HG03571 (cell line): ENCODE data around the gene CTSW.
A peak's percentile ranks its signal among the peaks of the same experiment; 100 is the strongest.
"Not testable (repeated sequence)": the region's sequence is repeated elsewhere in the genome, so short reads cannot be mapped to it uniquely, and the experiment has no call there.

Experiments used
- ATAC-seq: cut with Tn5 transposase; IDR thresholded peaks from one replicate; pipeline ENCODE4 v1.9.1; 2021; ENCODE audit not compliant: unreplicated experiment

The CTSW gene

DNA sequence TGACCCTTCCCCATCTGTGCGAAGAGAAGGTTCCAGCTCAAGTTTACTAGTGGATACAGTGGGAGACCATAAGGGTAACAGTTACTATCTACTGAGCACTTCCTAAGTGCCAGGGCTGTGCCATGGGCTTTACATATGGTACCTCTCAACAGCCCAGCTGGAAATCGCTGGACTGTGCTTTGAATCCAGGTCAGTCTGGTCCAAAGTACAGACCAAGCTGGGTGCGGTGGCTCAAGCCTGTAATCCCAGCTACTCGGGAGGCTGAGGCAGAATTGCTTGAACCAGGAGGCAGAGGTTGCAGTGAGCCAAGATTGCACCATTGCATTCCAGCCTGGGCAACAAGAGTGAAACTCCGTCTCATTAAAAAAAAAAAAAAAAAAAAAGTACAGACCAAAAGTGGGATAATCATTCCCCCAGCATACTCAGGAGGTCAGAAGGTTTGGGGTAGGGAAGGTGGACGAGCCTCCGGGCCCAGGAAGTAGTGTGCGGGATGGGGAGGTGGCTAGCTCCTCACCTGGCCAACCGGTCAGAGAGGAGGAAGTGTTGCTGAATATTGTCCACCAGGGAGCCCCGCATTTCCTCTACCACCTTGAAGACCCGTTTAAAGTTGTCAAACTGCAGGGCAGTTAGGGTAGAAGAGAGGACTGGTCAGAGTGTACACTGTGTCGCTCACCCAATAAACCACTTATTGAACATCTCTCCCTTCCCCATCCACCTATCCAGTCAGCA is 6.3 kb downstream of the CTSW start:
- ATAC-seq: no peak

DNA sequence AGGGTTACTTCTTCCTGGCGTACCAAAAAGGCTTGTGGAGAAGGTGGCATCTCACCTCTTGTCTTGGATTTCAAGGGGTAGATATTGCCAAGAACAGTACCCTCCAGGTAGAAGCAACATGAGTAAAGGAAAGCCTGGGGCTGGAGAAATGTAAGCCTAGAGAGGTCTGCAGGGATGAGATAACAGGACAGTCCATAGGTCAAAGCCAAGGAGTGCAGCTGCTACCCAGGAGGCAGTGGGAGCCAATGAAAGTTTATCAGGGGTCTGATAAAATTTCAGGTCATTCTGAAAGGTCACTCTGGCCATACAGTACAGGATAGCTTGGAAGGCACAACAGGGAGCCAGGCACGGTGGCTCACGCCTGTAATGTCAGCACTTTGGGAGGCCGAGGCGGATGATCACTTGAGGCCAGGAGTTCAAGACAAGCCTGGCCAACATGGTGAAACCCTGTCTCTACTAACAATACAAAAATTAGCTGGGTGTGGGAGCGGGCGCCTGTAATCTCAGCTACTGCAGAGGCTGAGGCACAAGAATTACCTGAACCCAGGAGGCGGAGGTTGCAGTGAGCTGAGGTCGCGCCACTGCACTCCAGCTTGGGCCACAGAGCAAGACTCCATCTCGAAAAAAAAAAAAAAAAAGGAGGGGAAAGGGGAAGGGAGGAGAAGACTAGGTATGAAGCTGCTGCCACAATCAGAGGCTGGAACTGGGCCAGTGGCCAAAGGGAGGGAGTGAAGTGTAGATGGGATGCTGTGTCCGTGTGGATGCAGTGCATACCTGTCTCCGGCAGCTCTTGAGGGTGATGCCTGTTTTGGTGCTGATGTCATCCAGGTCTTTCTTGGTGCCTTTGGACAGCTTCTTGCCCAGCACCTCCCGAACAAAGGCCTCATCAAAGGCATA is 7.4 kb downstream of the CTSW start:
- no peak for ATAC-seq

DNA sequence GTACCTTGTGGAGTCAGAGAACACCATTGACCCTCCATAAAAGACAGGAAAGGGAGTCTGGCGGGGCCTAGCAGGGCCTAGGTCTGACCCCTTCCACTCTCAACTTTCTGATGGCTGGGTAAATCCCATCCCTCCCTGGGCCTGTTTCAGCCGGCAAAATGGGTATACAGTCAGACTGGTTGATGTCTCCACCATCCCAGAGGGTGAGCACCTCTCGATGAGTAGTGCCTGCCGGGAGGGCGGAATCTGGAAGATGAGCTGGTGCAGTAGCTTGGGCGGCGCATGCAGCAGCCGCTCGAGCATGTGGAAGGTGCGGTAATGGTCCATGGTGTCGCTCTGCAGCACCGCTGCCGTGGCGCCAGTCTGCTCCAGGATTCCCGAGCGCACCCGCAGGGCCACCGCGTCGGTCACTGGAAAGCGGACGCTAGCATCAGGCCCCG is 8.1 kb downstream of the CTSW start:
- ATAC-seq: no peak

DNA sequence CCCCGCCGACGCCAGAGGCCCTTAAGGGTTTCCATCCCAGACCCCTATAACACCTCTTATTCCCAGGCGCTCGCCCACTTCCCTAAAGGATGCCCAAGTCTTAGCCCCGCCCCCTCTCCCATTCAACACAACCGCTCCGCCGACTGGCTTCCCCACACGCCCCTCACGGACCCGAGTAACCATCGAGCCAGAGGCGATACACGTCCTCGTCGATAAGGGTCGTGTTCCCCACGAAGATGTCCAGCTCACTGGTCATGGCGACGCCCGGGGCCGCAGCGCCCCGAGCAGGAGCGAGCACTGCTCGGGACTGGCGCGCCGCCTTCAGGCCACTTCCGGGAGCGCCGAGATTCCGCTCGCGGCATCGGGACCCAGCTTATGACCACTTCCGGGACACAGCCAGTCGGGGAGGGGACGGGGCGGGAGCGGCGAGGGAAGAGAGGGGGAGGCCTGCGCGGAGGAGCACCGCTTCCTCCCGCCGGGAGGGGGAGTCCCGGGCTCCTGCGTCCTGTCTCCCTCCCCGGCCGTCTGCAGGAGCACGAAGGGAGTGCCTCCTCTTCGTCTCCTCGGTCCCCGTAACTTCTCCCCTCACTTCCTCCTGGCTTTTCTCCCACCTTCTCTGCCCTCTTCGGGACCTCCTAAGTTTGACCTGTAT is 8.7 kb downstream of the CTSW start, which contains the start of gene FIBP:
TSS of gene FIBP (minus strand) at position 309 of the 652 bp plus-strand sequence. CDS start at position 256, 53 bp downstream.
- peak; percentile 39 for ATAC-seq

DNA sequence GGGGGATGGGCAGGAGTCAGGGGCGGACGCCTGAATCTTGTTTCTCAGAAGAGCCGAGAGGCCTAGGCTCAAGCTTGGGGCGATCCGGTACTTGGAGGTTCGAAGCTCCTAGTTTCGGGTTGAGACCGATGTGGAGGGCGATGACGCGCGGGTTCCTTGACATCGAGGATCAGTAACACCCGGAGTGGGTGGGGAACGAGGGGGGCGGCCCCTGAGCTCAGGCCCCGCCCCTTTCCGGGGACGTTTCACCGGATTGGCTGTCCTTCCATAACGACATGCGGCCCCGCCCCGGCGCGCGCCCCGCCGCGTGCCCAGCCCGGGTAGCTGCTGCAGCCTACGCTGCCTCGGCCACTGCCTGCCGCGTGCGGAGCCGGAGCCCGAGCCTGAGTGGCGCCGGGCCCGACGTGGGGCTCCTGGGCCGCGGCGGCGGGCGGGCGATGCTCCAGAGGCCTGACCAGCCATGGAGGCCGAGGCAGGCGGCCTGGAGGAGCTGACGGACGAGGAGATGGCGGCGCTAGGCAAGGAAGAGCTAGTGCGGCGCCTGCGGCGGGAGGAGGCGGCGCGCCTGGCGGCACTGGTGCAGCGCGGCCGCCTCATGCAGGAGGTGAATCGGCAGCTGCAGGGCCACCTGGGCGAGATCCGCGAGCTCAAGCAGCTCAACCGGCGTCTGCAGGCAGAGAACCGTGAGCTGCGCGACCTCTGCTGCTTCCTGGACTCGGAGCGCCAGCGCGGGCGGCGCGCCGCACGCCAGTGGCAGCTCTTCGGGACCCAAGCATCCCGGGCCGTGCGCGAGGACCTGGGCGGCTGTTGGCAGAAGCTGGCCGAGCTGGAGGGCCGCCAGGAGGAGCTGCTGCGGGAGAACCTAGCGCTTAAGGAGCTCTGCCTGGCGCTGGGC is 10.9 kb downstream of the CTSW start, which contains the start of gene CCDC85B:
TSS of gene CCDC85B (plus strand) at position 350 of the 895 bp plus-strand sequence. CDS start at position 461, 111 bp downstream.
- peak; percentile 41 for ATAC-seq

DNA sequence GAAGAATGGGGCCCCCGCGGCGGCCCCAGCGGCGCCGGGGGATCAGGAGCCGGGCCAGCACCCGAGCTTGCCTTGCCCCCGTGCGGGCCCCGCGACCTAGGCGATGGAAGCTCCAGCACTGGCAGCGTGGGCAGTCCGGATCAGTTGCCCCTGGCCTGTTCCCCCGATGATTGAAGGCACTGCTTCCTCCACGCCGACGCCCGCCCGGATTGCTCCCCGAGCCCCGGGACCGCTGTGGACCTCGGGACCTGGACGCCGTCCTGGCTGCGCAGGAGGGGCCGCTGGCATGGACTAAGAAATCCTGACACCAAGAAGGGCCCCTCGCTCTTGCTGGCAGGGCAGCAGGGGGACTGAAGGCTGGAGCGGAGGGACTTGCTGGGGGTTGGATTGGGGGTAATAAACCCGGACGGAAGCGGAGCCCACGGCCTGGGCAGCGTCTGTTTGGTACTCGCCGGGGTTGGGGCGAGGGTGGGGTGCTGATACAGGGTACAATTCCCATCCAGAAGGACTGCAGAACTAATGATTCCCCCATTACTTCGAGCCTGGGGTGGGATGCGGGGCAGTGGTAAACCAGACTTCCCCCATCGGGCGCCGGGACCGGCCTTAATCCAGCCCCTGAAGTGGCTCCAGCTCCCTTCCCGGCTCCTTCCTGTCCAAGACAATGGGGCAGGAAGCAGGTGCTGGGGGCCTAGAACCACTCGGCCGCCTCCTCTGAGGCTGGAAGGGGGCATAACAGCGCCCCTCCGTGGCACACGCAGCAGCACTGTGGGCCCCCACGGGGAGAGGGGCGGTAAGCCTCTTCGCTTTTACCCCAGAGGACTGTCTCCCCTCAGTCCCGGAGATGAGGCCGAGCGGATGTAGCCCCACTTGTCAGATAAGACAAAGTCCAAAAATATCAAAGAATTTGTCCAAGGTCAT is 11.8 kb downstream of the CTSW start:
- no peak for ATAC-seq

DNA sequence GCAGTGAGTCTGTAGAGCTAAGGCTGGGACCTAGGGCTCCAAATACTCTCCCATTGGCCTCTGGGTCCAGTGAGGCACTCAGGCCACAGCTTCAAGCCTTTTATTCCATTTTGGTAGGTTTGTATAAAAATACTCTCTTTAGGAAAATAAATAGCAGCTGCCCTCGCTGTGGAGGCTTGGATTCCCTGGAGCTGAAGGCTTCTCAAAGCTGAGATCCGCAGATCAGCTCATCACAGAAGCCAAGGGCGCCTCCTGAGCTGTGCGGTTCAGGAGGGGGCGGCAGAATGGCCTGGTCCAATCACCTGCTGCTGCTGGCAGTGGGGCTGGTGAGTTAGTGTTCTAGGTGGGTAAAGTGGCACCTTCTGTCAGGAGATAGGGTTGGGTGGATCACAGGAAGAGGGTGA is 12.5 kb downstream of the CTSW start:
- not testable (repeated sequence) for ATAC-seq

DNA sequence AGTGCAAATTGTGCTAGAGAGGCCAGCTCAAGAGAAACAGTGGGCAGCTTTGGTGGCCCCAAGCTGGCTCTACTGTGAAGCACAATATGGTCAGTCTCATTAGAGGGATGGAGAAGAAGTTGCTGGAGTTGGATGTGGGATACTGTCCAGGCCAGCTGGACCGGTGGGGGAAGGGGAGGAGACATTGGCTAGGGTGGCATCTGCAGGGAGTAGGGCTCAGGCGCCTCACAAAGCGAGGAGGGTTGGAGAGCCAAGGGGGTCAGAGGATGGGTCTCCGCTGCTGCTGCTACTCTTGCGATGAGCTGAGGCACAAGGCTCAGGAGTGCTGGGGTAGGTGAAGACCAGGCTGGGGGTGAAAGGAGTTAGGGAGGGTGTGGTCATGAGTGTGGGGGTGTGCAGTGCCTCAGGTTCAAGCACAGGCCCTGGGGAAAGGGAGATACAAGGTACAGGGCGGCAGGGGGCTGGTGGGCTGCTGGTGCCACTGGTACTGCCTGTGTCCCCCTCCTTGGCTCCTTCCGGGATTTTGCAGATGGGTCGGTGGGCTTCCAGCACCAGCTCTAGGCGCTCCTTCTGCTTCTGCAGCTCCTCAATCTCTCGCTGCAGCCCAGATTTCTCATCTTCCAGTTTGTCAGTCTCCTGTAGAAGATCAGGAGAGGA is 13.2 kb downstream of the CTSW start:
- ATAC-seq: no peak

DNA sequence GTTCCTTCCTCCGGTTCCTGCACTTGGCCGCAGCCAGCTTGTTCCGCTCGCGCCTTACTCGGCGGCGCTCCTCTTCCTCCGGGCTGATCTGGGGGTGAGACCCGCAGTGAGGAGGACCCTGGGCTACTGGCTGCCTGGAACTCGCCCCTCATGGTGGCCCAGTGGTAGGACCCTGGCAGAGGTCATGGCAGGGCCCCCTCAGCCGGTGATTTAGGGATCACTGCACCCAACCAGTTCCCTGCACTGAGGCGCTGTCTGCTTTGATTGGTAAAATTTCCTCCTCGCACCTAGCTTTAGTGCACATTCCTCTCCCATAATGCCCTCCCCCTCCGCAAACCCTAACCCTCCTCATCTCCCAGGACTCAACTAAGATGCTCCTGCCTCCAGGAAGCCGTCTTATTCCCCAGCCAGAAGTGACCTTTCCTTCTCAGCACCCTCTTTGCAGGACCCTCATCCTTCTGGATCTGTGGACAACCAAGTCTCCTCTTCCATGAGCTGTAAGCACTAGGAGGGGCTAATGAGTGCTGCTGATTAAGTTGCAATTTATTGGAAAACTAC is 14.5 kb downstream of the CTSW start:
- ATAC-seq: no peak

DNA sequence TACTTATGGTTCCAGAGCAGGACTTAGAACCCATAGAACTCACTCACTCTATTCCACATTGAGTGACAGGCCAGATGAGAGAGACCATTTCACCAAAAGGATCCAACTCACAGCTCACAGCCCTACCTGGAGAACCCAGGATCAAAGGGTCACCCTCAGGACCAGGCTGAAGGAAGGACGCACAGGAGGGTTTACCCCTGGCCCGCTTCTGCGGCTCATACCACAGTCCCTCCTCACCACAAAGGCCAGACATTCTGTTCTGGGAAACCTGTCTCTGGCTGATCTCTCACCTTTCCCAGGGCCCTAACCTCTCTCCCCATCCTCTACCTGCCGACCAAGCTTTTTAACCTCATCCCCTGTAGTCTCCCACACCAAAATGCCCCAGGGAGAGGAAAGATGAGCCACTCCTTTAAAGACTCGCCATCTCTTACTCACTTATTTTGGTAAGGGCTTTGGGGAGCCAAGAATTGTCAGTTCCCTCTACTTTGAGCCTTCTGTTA is 15.9 kb downstream of the CTSW start:
- no peak for ATAC-seq

DNA sequence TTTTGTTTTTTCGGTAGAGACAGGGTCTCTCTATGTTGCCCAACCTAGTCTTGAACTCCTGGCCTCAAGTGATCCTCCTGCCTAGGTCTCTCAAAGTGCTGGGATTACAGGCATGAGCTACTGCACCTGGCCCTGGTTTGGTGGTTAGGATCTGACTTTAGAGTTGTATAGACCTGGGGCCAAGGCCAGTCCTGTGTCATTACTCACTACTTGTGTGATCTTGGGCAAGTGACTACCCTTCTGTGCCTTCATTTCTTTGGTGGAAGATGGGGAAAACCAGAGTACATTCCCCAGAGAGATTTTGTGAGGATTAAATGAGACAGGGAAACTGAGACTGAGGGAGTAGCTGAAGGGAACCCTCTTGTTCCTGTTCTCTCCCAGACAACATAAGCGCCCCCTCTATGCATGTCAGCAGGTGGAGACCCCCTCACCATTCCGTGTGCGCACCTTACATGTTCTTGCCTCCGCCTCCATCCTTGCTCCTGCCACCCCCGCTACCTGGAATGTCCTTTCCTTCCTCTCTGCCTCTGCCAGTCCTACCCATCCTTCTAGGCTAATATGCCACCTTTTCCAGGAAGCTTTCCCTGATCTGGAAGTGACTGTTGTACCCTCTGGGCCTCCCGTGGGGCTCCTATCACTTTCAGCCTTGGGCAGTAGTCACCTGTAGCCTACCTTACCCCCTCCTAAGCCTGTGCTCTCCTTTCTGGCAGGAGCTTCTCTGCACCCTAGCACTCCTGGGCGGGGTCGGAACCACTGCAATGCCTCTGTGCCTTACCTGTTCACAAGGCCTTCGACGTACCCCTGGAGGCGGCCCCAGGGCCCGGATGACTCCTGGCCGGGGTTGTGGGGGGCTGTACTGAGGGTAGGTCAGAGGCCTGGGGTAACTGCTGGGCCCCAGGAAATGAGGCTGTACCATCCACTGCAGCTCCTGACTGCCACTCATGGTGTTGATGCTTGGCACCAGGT is 16.7 kb downstream of the CTSW start:
- no peak for ATAC-seq

DNA sequence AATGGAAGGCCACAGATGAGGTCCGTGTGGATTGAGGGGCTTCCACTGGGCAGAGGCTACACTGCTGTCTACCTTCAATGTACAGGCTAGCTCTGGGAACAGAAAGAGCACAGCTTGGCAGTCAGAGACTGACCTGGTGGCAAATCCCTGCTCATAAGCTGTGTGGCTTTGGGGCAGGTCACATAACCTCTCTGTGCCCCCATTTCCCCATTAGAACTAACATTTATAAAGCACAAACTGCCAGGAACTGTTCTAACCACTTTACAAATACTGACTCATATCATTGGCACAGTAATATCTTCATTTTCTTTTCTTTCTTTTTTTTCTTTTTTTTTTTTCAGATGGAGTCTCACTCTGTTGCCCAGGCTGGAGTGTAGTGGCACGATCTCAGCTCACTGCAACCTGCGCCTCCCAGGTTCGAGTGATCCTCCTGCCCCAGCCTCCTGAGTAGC is 17.4 kb downstream of the CTSW start:
- ATAC-seq: no peak

DNA sequence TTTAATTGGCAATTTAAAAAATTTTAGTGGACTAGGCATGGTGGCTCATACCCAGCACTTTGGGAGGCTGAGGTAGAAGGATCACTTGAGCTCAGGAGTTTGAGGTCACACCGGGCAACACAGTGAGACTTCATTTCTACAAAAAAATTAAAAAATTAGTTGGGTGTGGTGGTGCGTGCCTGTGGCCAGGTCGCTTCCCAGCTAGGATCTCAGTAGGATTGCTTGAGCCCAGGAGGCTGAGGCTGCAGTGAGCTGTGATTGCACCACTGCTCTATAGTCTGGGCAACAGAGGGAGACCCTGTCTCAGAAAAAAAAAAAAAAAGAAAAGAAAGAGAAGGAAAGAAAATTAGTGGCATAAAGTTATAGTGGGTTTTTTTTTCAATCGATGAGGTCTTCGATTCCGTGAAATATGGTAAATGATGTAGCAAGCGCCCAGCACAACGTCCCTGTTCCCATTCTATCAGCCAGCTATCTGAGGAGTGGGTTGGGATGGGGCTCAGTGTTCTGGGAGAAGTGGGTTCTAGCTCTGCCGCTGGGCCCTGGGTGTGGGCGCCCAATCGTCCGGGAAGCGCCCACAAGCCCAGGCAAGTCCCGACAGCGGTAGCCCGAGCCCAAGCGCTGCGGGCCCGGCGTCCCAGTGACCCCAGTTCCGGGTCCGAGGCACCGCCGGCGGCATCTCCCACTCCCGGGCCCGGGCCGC is 19.2 kb downstream of the CTSW start:
- no peak for ATAC-seq

DNA sequence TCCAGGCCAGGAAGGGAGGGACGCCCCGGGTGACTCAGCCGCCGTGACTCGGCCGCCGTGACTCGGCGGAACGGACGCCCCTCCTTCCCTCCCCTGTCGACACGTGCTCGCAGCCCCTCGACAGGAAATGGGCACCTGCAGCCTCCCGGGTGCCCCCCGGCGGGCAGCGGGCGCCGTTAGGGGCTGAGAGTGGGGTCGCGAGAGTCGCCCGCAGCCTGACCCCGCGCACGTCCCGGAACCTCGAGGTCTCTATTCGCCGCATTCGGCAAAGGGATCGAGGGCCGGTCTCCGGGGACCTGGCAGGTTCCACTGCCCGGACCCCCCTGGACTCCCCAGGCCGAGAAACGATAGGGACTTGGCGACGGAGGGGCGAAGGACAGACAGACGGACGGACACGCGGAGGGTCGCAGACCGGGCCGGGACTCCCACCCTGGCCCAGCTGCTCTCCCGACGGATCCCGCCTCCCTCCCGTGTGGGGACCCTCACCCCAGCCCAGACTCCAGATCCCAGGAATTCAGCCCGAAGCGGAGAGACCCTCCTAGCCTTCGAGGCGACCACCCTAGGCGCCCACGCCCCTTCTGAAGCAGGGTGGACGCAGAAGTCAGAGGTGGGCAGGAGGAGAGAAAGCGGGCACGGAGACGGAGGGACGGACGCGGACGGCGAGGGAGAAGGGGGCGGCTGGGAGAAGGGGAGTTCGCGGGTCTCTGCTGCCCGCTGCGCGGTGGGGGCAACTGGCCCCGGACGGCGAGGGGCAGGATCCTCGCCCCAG is 19.9 kb downstream of the CTSW start:
- ATAC-seq: no peak

DNA sequence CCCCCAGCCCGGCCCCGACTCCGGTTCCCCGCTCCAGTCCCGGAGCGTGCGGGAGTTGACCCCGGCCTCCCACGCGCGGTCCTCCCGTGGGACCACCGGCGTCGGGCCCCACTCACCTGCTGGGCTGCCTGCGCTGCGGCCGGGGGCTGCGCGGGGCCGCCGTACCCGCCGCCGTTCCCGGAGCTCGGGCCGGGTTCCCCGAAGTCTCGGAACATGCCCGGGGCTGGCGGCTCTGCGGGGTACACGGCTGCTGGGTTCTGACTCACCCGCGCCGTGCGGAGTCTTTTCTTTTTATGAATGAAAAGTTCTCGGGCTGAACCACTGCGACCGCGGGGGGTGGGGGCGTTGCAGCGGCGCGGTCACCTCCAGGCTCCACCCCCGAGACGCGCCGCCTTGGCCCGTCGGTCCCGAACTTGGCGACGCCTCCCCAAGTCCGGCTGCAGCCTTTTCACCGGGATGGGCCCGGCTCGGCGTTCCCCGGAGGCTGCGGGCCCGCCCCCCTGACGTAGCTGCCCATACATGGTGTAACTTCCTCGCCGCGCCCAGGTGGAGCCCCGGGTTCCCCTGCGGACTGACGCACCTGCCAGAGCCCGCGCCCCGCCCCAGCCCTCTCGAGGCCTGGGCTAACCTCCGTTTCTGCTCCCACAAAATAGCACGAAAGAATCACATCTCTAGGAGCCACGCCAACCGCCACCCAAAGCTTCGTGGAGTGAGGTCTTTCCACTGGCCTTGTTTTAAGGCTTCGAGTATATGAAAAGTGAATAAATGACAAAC is 20.7 kb downstream of the CTSW start, which contains the start of gene FOSL1:
TSS of gene FOSL1 (minus strand) at position 264 of the 774 bp plus-strand sequence. CDS start at position 215, 49 bp downstream.
- ATAC-seq: peak; percentile 75
